ENCODE results near the gene MCMBP. TPM values are rescaled to one million over a fixed set of nuclear protein-coding genes. Genes with fewer than 3 reads are reported as not detected.

The MCMBP gene
- total RNA-seq, 2 donors from 2014 or later, result 34.8 to 59.8 TPM

DNA sequence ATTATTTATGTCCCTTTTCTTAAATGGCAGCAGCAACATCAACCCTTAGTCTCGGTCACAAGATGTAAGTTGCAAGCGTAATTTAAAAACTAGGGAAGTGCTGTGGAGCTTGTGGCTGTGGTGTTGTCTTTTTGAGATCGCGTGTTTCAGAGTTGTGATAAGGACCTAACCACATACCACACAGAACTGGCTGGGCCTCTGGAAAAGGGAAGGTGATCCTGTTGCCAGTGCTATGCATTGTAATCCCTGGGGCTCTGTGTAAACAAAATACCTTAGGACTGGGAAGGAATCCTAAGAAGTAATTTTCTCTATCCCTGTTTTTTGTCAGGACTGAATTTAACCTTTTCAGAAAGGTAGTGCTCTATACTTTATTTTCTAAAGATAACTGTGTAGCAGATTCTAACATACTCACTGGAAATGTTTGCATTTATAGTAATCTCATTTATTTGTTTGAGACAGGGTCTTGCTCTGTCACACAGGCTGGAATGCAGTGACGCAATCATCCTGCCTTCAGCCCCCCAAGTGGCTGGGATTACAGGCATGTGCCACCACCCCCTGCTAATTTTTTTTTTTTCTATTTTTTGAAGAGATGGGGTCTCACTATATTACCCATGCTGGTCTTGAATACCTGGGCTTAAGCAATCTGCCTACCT is 86.4 kb downstream of the MCMBP start:
- H3K27ac ChIP-seq, result no peak overlapping the region
- ATAC-seq (ENCODE audit: insufficient number of reproducible peaks, low FRiP score, low read depth), result no peak
- TF ChIP-seq, protein P1, sequence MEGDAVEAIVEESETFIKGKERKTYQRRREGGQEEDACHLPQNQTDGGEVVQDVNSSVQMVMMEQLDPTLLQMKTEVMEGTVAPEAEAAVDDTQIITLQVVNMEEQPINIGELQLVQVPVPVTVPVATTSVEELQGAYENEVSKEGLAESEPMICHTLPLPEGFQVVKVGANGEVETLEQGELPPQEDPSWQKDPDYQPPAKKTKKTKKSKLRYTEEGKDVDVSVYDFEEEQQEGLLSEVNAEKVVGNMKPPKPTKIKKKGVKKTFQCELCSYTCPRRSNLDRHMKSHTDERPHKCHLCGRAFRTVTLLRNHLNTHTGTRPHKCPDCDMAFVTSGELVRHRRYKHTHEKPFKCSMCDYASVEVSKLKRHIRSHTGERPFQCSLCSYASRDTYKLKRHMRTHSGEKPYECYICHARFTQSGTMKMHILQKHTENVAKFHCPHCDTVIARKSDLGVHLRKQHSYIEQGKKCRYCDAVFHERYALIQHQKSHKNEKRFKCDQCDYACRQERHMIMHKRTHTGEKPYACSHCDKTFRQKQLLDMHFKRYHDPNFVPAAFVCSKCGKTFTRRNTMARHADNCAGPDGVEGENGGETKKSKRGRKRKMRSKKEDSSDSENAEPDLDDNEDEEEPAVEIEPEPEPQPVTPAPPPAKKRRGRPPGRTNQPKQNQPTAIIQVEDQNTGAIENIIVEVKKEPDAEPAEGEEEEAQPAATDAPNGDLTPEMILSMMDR (IDR thresholded peaks at IDR 0.05), result no peak

DNA sequence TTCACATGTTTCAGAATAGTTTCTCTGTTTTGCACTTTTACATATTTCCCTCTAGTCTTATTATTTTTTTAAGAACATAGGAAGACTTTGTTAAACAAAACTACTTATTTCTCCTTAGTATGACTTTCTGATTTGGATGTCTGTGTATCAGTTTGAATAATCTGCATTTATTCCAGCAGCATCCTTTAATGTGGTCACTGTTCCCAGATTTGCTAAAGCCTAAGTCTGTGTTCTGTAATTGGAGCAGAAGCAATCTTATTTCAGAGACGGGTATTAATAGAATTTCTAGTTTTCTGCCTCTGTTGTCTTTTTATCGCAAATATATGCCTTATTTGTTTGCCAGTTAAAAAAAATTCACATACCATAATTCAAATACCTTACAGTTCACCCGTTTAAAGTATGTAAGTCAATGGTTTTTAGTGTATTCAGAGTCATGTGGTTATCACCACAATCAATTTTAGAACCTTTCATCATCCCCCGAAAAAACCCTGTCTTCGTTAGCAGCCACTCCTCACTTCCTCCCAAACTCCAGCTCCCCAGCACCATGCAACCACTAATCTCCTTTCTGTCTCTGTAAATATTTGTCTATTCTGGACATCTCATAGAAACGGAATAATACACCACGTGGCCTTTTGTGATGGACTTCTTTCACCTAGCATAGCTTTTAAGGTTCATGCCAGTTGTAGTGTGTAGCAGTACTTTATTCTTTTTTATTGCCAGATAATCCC is 88.1 kb downstream of the MCMBP start:
- no peak overlapping the region for H3K27ac ChIP-seq
- no peak for ATAC-seq (ENCODE audit: insufficient number of reproducible peaks, low FRiP score, low read depth)
- no peak for DNase-seq (ENCODE audit: low spot score)
- no peak overlapping the region for H3K4me3 ChIP-seq
- no peaks in the 10 kb centered on the region for H3K4me1 ChIP-seq (ENCODE audit: control insufficient read depth in 1 of 2, low read depth in 2 of 2)
- TF ChIP-seq, protein P1 (IDR thresholded peaks at IDR 0.05), result no peak
- no peaks in the 10 kb centered on the region for H3K27me3 ChIP-seq (replicated peaks; ENCODE audit: insufficient read depth)
- no peaks in the 10 kb centered on the region for H3K9me3 ChIP-seq
- no peaks in the 10 kb centered on the region for H3K36me3 ChIP-seq

More for the DNA sequence above, 86.4 kb downstream of the MCMBP start:
- DNase-seq (ENCODE audit: low spot score), result no peak
- no peaks in the 10 kb centered on the region for H3K27me3 ChIP-seq (replicated peaks; ENCODE audit: insufficient read depth)
- H3K4me1 ChIP-seq (ENCODE audit: control insufficient read depth in 1 of 2, low read depth in 2 of 2), result no peaks in the 10 kb centered on the region
- H3K4me3 ChIP-seq, result no peak overlapping the region
- H3K36me3 ChIP-seq, result no peaks in the 10 kb centered on the region
- H3K9me3 ChIP-seq, result no peaks in the 10 kb centered on the region

DNA sequence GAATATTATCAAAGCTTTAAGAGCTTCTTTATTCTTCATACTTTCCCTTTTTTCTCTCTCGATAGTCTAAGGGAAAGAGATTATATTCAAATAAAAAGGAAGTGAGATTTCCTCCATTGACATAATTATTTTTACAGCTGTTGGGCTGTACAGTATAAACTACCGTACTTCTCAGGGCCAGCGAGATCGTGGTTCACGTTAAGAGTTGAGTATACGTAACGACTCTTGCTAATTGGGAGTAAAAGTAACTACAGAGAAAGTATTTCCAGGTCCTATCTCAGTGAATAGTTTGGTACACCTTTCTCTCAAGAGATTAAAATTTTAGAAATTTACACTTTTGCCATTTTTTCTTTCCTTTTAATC is 89.0 kb downstream of the MCMBP start:
- no peaks in the 10 kb centered on the region for H3K4me1 ChIP-seq (ENCODE audit: control insufficient read depth in 1 of 2, low read depth in 2 of 2)

DNA sequence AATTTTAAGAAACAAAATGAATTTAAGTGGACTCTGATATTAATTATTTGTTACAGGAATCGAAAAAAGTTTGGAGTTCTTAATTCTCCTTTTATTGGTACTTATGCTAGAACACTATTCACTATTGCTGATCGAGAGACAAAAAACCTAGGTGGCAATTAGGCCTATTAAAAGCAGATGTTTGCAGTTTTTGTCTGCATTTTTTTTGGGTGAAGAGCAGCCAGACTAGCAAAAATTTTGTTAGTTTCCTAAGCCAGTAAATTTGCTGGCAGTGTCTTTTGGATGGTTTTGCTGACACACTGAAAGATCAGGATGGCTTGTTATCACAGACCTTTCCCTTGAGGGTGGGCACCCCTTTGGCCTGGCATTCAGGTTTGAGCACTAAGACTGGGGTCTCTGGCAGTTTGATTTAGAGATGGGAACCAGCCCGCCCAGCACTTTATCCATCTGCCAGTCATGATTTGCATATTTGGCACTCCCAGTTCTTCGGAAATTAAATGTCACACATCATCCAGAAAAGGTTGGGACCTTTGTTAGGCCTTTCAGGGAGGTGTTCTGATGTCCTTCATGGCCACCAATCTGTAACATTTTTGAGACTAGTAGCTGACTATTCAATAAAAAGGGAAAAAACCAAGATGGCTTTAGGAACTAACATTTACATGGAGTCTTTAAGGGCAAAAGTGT is 89.5 kb downstream of the MCMBP start:
- H3K4me3 ChIP-seq, result no peak overlapping the region
- no peaks in the 10 kb centered on the region for H3K27me3 ChIP-seq (replicated peaks; ENCODE audit: insufficient read depth)
- no peaks in the 10 kb centered on the region for H3K36me3 ChIP-seq
- no peaks in the 10 kb centered on the region for H3K9me3 ChIP-seq
- H3K4me1 ChIP-seq (ENCODE audit: control insufficient read depth in 1 of 2, low read depth in 2 of 2), result no peaks in the 10 kb centered on the region
- TF ChIP-seq, protein P1 (IDR thresholded peaks at IDR 0.05), result no peak
- no peak for ATAC-seq (ENCODE audit: insufficient number of reproducible peaks, low FRiP score, low read depth)
- DNase-seq (ENCODE audit: low spot score), result no peak
- no peak overlapping the region for H3K27ac ChIP-seq

More for the DNA sequence above, 89.0 kb downstream of the MCMBP start:
- Histone ChIP-seq H3K27me3 (replicated peaks; ENCODE audit: insufficient read depth) (no peaks in the 10 kb centered on the region), H3K36me3 (no peaks in the 10 kb centered on the region), H3K27ac (no peak overlapping the region), H3K9me3 (no peaks in the 10 kb centered on the region), H3K4me3 (no peak overlapping the region)
- TF ChIP-seq, protein P1 (IDR thresholded peaks at IDR 0.05), result no peak
- ATAC-seq (ENCODE audit: insufficient number of reproducible peaks, low FRiP score, low read depth) (no peak), DNase-seq (ENCODE audit: low spot score) (no peak)

DNA sequence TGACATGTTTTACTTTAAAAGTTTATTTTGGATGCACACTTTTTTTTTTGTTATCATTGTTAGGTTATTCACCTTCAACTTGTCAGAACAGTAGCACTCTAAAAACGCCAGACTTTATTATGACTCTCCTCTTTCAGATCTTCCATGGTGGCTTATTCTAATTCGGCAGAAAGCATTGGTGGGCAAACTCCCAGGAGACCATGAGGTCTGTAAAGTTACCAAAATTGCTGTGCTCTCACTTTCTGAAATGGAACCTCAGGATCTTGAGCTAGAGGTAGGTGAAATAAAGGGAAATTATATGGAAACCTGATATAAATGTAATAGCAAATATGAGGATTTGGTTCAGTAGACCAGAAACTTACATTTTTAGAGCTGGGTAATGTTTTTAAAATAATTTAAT is 91.1 kb downstream of the MCMBP start:
- Histone ChIP-seq H3K27me3 (replicated peaks; ENCODE audit: insufficient read depth) (no peaks in the 10 kb centered on the region), H3K4me1 (ENCODE audit: control insufficient read depth in 1 of 2, low read depth in 2 of 2) (no peaks in the 10 kb centered on the region), H3K4me3 (no peak overlapping the region), H3K36me3 (no peaks in the 10 kb centered on the region), H3K9me3 (no peaks in the 10 kb centered on the region), H3K27ac (no peak overlapping the region)
- ATAC-seq (ENCODE audit: insufficient number of reproducible peaks, low FRiP score, low read depth), result no peak
- TF ChIP-seq, protein P1 (IDR thresholded peaks at IDR 0.05), result no peak
- DNase-seq (ENCODE audit: low spot score), result no peak

All from thoracic aorta (tissue), 2 donors.